Measurements from ENCODE around the gene CEACAM21.

CEACAM21 gene

DNA sequence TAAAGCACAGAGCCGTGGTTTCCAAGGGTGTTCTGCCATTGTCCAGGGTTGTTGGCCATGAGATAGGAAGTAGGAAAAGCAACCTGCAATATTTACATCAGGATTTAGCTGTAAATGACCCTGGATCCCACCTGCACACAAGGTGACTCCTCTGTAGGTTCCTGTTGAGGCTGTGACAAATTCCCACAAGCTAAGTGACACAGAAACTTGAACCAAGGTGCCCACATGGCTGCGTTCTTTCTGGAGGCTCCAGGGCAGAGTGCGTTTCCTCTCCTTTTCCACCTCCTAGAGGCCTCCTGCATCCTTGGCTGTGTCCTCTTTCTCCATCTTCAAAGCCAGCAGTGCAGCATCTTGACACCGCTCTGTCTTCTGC lies 11.9 kb downstream of the CEACAM21 start:
- H3K9ac ChIP-seq (ENCODE audit: low read length) = no peak overlapping the region
- H4K8ac ChIP-seq (ENCODE audit: low read length) = no peak overlapping the region
- H3K23ac ChIP-seq (ENCODE audit: low read length in 2 of 2) = no peak overlapping the region
- peaks cover 0 to 1% of the 10 kb centered on the region in 2 experiments for H3K27me3 ChIP-seq (ENCODE audit: control insufficient read depth in 1 of 2, insufficient read depth in 1 of 2, low read length in 2 of 2)
- H3K27ac ChIP-seq (ENCODE audit: low read length, poor library complexity, severe bottlenecking) = no peak overlapping the region
- H3K4ac ChIP-seq (ENCODE audit: low read depth in 1 of 2, low read length in 2 of 2) = no peak overlapping the region
- no peak for DNase-seq
- no peak overlapping the region for H3K14ac ChIP-seq (ENCODE audit: low read length in 2 of 2)
- no peak overlapping the region for H3K4me3 ChIP-seq (ENCODE audit: insufficient read depth in 1 of 2, low read depth in 1 of 2, low read length in 2 of 2)
- no peak overlapping the region for H4K91ac ChIP-seq (ENCODE audit: low read length)
- H2BK12ac ChIP-seq (ENCODE audit: low read length in 2 of 2) = no peak overlapping the region
- WGBS = 22% methylated on average over 3 of the region's 4 CpGs
- H3K79me1 ChIP-seq (replicated peaks; ENCODE audit: low read length, poor library complexity, severe bottlenecking) = no peaks in the 10 kb centered on the region
- no peaks in the 10 kb centered on the region for H3K9me3 ChIP-seq (ENCODE audit: control insufficient read depth, low read length)
- H2BK120ac ChIP-seq (ENCODE audit: low read depth, low read length) = no peak overlapping the region
- no peaks in the 10 kb centered on the region for H3K36me3 ChIP-seq (ENCODE audit: control insufficient read depth in 1 of 2, insufficient read depth in 2 of 2, low read depth in 1 of 2, low read length in 2 of 2)
- H3K4me1 ChIP-seq (ENCODE audit: control insufficient read depth, insufficient read depth, low read depth, low read length) = no peaks in the 10 kb centered on the region
- H2BK15ac ChIP-seq (ENCODE audit: low read depth, poor library complexity, severe bottlenecking) = no peak overlapping the region
- no peak overlapping the region for H2BK5ac ChIP-seq (ENCODE audit: low read depth, low read length, poor library complexity, severe bottlenecking)
- H2AK5ac ChIP-seq (ENCODE audit: low read length, severe bottlenecking) = no peak overlapping the region
- no peak overlapping the region for H3K4me2 ChIP-seq (ENCODE audit: low read length, poor library complexity, severe bottlenecking)
- H2AFZ ChIP-seq (ENCODE audit: low read depth, low read length) = no peak overlapping the region
- no peak overlapping the region for H3K18ac ChIP-seq (ENCODE audit: low read depth in 1 of 2, low read length in 2 of 2)

DNA sequence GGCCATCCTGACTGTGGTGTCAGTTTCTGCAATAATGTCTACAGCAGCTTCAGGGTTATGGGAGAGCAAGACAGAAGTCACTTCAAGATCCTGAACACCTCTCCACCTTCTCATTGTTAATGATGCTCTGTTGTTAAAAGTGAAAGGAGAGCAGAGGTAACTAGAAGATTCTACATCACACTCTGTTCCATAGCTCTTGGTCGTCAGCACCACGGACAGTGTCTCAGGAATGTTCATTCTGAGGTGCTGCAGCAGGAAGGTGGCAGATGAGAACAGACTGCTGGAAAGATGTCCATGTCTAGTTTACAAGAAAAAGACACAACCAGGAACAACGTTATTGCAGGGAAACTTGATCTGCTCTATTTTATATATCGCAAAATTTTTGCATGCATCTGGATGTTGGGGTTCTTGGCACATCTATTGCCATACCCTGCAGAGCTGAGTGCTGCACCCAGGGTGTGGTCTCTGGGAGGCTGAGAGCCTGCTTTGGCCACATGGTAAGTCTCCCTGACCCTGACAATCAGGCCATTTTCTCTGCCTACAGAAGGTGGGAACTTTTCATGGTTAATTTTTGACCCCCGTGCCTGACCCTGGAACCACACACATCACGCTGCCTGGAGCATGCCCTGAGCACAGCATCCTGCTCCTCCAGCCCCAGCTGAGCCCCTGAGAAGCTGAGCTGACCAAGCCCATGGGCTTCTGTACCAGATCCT lies 12.7 kb downstream of the CEACAM21 start:
- Histone ChIP-seq H3K4me1 (ENCODE audit: control insufficient read depth, insufficient read depth, low read depth, low read length) (no peaks in the 10 kb centered on the region), H4K91ac (ENCODE audit: low read length) (no peak overlapping the region), H2AK5ac (ENCODE audit: low read length, severe bottlenecking) (no peak overlapping the region), H3K27me3 (ENCODE audit: control insufficient read depth in 1 of 2, insufficient read depth in 1 of 2, low read length in 2 of 2) (peaks cover 0 to 5% of the 10 kb centered on the region in 2 experiments), H2BK12ac (ENCODE audit: low read length in 2 of 2) (no peak overlapping the region), H3K9me3 (ENCODE audit: control insufficient read depth, low read length) (no peaks in the 10 kb centered on the region), H4K8ac (ENCODE audit: low read length) (no peak overlapping the region), H2BK120ac (ENCODE audit: low read depth, low read length) (no peak overlapping the region), H3K4me3 (ENCODE audit: insufficient read depth in 1 of 2, low read depth in 1 of 2, low read length in 2 of 2) (no peak overlapping the region), H3K4me2 (ENCODE audit: low read length, poor library complexity, severe bottlenecking) (no peak overlapping the region), H3K79me1 (replicated peaks; ENCODE audit: low read length, poor library complexity, severe bottlenecking) (no peaks in the 10 kb centered on the region), H3K36me3 (ENCODE audit: control insufficient read depth in 1 of 2, insufficient read depth in 2 of 2, low read depth in 1 of 2, low read length in 2 of 2) (no peaks in the 10 kb centered on the region), H3K9ac (ENCODE audit: low read length) (no peak overlapping the region), H3K14ac (ENCODE audit: low read length in 2 of 2) (no peak overlapping the region), H3K23ac (ENCODE audit: low read length in 2 of 2) (no peak overlapping the region), H3K27ac (ENCODE audit: low read length, poor library complexity, severe bottlenecking) (no peak overlapping the region), H3K18ac (ENCODE audit: low read depth in 1 of 2, low read length in 2 of 2) (no peak overlapping the region), H2BK5ac (ENCODE audit: low read depth, low read length, poor library complexity, severe bottlenecking) (no peak overlapping the region), H2BK15ac (ENCODE audit: low read depth, poor library complexity, severe bottlenecking) (no peak overlapping the region), H3K4ac (ENCODE audit: low read depth in 1 of 2, low read length in 2 of 2) (no peak overlapping the region), H2AFZ (ENCODE audit: low read depth, low read length) (no peak overlapping the region)
- 56% methylated on average over 6 of the region's 6 CpGs for WGBS
- peak; percentile 42 for DNase-seq

DNA sequence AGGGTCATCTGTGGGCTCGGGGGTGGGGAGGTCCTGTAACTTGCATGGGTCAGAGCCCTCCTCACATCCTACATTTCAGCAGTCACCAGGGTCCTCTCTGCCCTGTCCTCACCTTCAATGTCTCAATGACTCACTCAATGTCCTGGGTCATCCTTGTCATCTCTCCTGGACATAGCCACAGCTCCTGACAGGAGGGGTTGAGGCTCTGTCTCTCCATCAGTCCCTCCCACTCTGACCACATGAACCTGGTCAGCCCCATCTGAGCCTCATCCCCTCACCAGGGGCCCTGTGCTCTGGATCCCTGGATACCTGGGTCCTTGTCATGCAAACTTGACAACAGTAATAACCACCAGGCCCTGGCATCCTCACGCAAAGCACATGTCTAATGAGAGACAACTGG lies 13.4 kb downstream of the CEACAM21 start:
- H3K79me1 ChIP-seq (replicated peaks; ENCODE audit: low read length, poor library complexity, severe bottlenecking) = no peaks in the 10 kb centered on the region
- H3K36me3 ChIP-seq (ENCODE audit: control insufficient read depth in 1 of 2, insufficient read depth in 2 of 2, low read depth in 1 of 2, low read length in 2 of 2) = no peaks in the 10 kb centered on the region
- no peak overlapping the region for H3K9ac ChIP-seq (ENCODE audit: low read length)
- H2BK5ac ChIP-seq (ENCODE audit: low read depth, low read length, poor library complexity, severe bottlenecking) = no peak overlapping the region
- no peak overlapping the region for H2BK15ac ChIP-seq (ENCODE audit: low read depth, poor library complexity, severe bottlenecking)
- H3K4me1 ChIP-seq (ENCODE audit: control insufficient read depth, insufficient read depth, low read depth, low read length) = no peaks in the 10 kb centered on the region
- H3K27ac ChIP-seq (ENCODE audit: low read length, poor library complexity, severe bottlenecking) = no peak overlapping the region
- H4K8ac ChIP-seq (ENCODE audit: low read length) = no peak overlapping the region
- no peak overlapping the region for H2BK120ac ChIP-seq (ENCODE audit: low read depth, low read length)
- H3K4me3 ChIP-seq (ENCODE audit: insufficient read depth in 1 of 2, low read depth in 1 of 2, low read length in 2 of 2) = no peak overlapping the region
- H3K4ac ChIP-seq (ENCODE audit: low read depth in 1 of 2, low read length in 2 of 2) = no peak overlapping the region
- no peak overlapping the region for H2AFZ ChIP-seq (ENCODE audit: low read depth, low read length)
- H3K23ac ChIP-seq (ENCODE audit: low read length in 2 of 2) = no peak overlapping the region
- no peak overlapping the region for H4K91ac ChIP-seq (ENCODE audit: low read length)
- no peak overlapping the region for H3K18ac ChIP-seq (ENCODE audit: low read depth in 1 of 2, low read length in 2 of 2)
- no peak overlapping the region for H2AK5ac ChIP-seq (ENCODE audit: low read length, severe bottlenecking)
- no peaks in the 10 kb centered on the region for H3K9me3 ChIP-seq (ENCODE audit: control insufficient read depth, low read length)
- H3K14ac ChIP-seq (ENCODE audit: low read length in 2 of 2) = no peak overlapping the region
- peaks cover 0 to 5% of the 10 kb centered on the region in 2 experiments for H3K27me3 ChIP-seq (ENCODE audit: control insufficient read depth in 1 of 2, insufficient read depth in 1 of 2, low read length in 2 of 2)
- 67% methylated on average over 2 of the region's 2 CpGs for WGBS
- no peak for DNase-seq
- no peak overlapping the region for H2BK12ac ChIP-seq (ENCODE audit: low read length in 2 of 2)
- no peak overlapping the region for H3K4me2 ChIP-seq (ENCODE audit: low read length, poor library complexity, severe bottlenecking)

DNA sequence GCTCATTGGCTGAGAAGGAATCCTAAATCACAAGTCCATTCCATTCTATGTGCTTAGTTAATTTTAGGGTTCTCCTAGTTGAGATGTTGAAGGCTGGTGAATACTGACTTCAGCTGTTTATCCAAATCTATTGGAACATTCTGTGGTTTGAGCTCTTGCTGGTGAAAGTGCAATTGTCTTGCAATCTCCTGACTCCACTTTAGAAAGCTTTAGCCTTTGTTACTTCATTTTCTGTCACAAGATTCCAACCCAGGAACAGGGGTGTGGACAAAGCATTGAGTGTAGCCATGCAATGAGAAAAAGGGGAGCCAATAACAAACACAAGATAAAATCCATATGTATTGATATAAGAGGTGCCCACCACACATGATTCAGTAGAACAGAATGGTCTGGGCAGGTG lies 15.0 kb downstream of the CEACAM21 start:
- Histone ChIP-seq H3K9me3 (ENCODE audit: control insufficient read depth, low read length) (no peaks in the 10 kb centered on the region), H2AK5ac (ENCODE audit: low read length, severe bottlenecking) (no peak overlapping the region), H3K36me3 (ENCODE audit: control insufficient read depth in 1 of 2, insufficient read depth in 2 of 2, low read depth in 1 of 2, low read length in 2 of 2) (no peaks in the 10 kb centered on the region), H3K4ac (ENCODE audit: low read depth in 1 of 2, low read length in 2 of 2) (no peak overlapping the region), H3K18ac (ENCODE audit: low read depth in 1 of 2, low read length in 2 of 2) (no peak overlapping the region), H3K4me3 (ENCODE audit: insufficient read depth in 1 of 2, low read depth in 1 of 2, low read length in 2 of 2) (no peak overlapping the region), H3K4me1 (ENCODE audit: control insufficient read depth, insufficient read depth, low read depth, low read length) (no peaks in the 10 kb centered on the region), H2BK12ac (ENCODE audit: low read length in 2 of 2) (no peak overlapping the region), H3K27me3 (ENCODE audit: control insufficient read depth in 1 of 2, insufficient read depth in 1 of 2, low read length in 2 of 2) (peaks cover 2 to 7% of the 10 kb centered on the region in 2 experiments), H2BK5ac (ENCODE audit: low read depth, low read length, poor library complexity, severe bottlenecking) (no peak overlapping the region), H2AFZ (ENCODE audit: low read depth, low read length) (no peak overlapping the region), H3K23ac (ENCODE audit: low read length in 2 of 2) (no peak overlapping the region), H3K9ac (ENCODE audit: low read length) (no peak overlapping the region), H4K8ac (ENCODE audit: low read length) (no peak overlapping the region), H3K27ac (ENCODE audit: low read length, poor library complexity, severe bottlenecking) (no peak overlapping the region), H2BK120ac (ENCODE audit: low read depth, low read length) (no peak overlapping the region), H2BK15ac (ENCODE audit: low read depth, poor library complexity, severe bottlenecking) (no peak overlapping the region), H4K91ac (ENCODE audit: low read length) (no peak overlapping the region), H3K79me1 (replicated peaks; ENCODE audit: low read length, poor library complexity, severe bottlenecking) (no peaks in the 10 kb centered on the region), H3K4me2 (ENCODE audit: low read length, poor library complexity, severe bottlenecking) (no peak overlapping the region), H3K14ac (ENCODE audit: low read length in 2 of 2) (no peak overlapping the region)
- no peak for DNase-seq

Data from mesenchymal stem cell (in vitro differentiated cells and primary cell).